Urinary bladder (tissue), 4 donors: Measurements from ENCODE around the gene MYMX. TPM values are rescaled to one million over a fixed set of nuclear protein-coding genes. Genes with fewer than 3 reads are reported as not detected.
A peak's percentile ranks its signal among the peaks of the same experiment; 100 is the strongest.

Source experiments
- DNase-seq: peaks from one replicate; pipeline ENCODE4 v3.0.0-alpha.2; 2015; ENCODE audit errors: extremely low spot score
- H3K27ac ChIP-seq: one replicate; pipeline ENCODE4 v1.5.1; 2013; ENCODE audit warnings: low read depth, mild to moderate bottlenecking, moderate library complexity
- H3K36me3 ChIP-seq: one replicate; pipeline ENCODE4 v1.6.1; 2013; ENCODE audit warnings: mild to moderate bottlenecking, moderate library complexity; ENCODE audit not compliant: insufficient read depth
- H3K4me1 ChIP-seq: one replicate; pipeline ENCODE4 v1.6.1; 2013; ENCODE audit warnings: mild to moderate bottlenecking, moderate library complexity; ENCODE audit not compliant: insufficient read depth
- H3K4me3 ChIP-seq: one replicate; pipeline ENCODE4 v1.5.1; 2013; ENCODE audit warnings: low read depth, low read length
- WGBS: extraction: QIAGEN DNeasy Blood & Tissue Kit; methylation state at CpG from one replicate; pipeline ENCODE4 v1.1.7; 2013; 5-methylcytosine and 5-hydroxymethylcytosine counted together
- polyA plus RNA-seq: library from polyadenylated mRNA; stranded (reverse); fragments of 200-250 nt; gene quantifications from one replicate; pipeline ENCODE4 v1.2.3, GENCODE V29; 2013
- total RNA-seq: library from RNA; depleted of rRNA; stranded (reverse); fragments of >200 nt; gene quantifications from one replicate; pipeline ENCODE4 v1.2.3, GENCODE V29; 2014
- donor health status: healthy with polysubstance abuse.
- donor health status: healthy.

Gene MYMX
- total and polyA plus RNA-seq, 2 donors = 0.28 TPM; not detected in 1

GRCh38 chr6:44235891-44236516 is 19.3 kb downstream of the MYMX start:
- WGBS = 85% methylated on average over 6 of the region's 6 CpGs
- H3K4me3 ChIP-seq = no peak overlapping the region
- no peaks in the 10 kb centered on the region for H3K4me1 ChIP-seq
- DNase-seq = no peak
- no peaks in the 10 kb centered on the region for H3K36me3 ChIP-seq
- no peak overlapping the region for H3K27ac ChIP-seq

DNA sequence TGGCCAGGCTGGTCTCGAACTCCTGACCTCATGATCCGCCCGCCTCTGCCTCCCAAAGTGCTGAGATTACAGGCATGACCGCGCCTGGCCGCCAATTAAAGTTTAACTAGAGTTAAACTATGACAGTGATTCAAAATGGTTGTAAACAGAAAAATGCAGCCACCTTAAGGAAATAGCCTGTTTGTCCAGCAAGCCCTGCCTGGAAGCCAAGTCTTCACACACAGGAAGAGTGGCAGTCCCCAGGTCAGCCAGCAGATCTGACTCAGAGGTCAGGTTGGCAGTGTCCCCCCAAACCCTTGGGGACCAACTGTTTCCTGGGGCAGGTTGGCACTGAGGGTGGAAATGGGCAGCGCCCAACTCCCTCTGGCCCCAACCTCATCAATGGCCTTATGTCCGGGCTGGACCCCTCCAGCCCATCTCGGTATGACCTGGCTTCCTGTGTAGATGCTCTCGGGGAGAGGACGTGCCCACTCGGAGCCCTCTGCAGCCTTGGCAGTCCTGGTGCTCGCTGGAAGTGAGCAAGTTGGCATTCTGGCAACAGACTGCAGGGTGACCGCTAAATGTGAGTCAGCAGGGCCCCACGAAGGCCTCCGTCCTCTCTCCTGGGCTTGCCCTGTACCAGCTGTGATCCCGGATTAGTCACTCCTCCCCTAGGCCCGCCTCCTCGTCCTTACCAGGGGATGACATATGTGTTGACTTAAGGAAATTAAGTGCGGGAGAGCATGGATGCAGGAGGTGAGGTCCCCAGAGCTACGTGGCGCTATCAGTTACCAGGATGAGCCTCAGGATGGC is 20.5 kb downstream of the MYMX start:
- peak; percentile 80 for DNase-seq
- 30% methylated on average over 22 of the region's 22 CpGs for WGBS
- H3K4me1 ChIP-seq = no peaks in the 10 kb centered on the region
- H3K36me3 ChIP-seq = no peaks in the 10 kb centered on the region
- peak overlapping the region; percentile 41 for H3K4me3 ChIP-seq
- H3K27ac ChIP-seq = peak overlapping the region; percentile 86

DNA sequence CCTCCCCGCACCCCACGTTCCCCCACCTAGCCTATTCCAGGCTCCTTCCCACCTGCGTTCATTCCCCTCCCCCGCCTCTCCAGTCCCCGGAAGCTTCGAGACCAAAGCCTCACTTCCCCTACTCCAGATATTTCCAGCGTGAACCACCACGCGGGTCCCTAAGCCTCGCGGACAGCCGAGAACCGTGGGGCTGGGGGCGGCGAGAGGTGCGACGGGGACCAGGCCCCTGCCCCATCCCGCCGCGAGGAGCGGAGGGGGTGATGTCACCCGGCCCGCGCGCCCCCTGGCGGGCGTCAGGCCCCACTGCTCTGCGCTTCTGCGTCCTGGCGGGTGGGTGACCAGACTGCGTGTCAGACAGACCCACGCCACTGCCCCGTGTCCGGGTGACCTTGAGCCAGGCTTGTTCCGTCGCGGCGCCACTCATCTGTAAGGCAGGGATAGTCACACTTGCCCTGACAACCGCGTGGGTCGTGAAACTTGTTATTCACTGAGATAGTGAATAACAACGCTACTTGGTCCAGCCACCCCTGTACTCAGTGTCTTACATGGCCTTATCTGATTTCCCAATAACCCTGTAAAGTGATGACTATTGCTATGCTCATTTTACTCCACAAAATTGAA is 21.2 kb downstream of the MYMX start:
- H3K36me3 ChIP-seq = no peaks in the 10 kb centered on the region
- no peaks in the 10 kb centered on the region for H3K4me1 ChIP-seq
- 2% methylated on average over 42 of the region's 42 CpGs for WGBS
- peak; percentile 29 for DNase-seq
- H3K27ac ChIP-seq = peak overlapping the region; percentile 86
- peak overlapping the region; percentile 41 for H3K4me3 ChIP-seq

DNA sequence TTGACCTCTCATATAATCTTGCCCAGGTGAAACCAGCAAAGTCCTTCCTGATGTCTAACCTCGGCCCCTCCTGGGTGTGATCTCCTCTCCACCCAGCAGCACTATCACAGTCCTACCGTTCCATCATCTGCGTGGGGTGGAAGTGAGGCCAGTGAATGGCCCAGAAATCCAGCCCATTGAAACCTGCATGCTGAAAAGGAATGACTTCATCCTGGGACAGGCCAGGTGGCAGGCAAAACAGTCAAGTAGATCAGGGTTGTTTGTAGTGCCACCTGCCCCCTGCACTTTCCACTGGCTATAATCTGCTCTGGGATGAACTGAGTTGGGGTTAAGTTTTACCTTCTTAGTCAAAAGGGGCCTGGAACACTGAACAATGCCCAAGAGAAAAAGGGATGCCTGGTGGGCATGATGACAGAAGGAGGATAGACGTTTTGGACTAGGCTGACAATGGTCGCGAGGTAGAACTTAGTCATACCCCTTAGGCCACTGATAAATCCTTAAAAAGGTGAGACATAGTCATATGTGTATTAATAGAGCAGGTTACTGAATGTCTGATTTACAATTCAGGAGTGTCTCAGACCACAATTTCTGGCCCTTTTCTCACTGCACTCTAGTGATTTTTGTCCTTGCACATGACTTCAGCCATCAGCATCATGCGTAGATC is 22.1 kb downstream of the MYMX start:
- WGBS = 88% methylated on average over 7 of the region's 7 CpGs
- Histone ChIP-seq H3K36me3 (no peaks in the 10 kb centered on the region), H3K4me3 (no peak overlapping the region), H3K4me1 (no peaks in the 10 kb centered on the region), H3K27ac (no peak overlapping the region)
- DNase-seq = no peak

DNA sequence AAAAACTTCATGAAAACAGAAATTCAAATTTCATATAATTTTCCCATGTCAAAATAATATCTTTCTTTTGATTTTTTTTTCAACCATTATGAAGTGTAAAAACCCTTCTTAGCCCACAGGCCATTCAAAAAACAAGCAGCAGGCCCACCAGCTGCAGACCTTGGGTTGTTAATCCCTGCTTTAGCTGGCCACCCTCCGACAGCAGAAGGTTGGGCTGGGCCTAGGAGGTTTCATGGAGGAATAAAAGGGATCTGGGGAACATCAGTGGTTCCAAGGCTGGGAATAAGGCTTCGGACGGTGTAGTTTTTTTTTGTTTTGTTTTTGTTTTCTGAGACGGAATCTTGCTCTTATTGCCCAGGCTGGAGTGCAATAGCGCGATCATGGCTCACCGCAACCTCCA is 26.6 kb downstream of the MYMX start:
- H3K27ac ChIP-seq = no peak overlapping the region
- no peaks in the 10 kb centered on the region for H3K36me3 ChIP-seq
- WGBS = 86% methylated on average over 7 of the region's 7 CpGs
- no peak overlapping the region for H3K4me3 ChIP-seq
- no peaks in the 10 kb centered on the region for H3K4me1 ChIP-seq
- no peak for DNase-seq

DNA sequence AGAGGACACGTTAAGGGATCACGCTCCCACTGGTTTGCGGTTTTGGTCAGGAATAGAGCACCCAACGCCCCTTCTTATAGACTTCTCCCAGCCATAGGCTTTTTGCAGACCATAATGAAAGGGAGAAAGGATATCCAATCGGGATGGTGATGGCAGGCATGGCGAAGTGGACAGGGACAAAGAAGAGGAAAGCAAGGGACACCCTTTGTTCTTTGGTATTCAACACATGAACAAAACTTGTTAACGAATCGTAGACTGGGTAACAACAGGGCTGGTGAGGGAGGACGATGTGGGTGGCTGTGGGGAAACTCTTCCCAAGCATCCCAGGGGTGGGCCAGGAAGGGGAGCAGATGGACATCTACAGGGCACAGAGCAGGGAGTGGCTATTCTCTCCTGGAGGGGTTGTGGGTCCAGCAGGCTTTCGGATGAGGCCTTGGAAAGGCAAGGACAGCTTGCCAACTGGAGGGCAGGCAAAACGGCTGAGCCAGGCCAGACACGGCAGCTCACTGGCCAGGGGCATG is 28.7 kb downstream of the MYMX start:
- no peaks in the 10 kb centered on the region for H3K4me1 ChIP-seq
- H3K27ac ChIP-seq = peak overlapping the region; percentile 76
- no peaks in the 10 kb centered on the region for H3K36me3 ChIP-seq
- WGBS = 72% methylated on average over 12 of the region's 12 CpGs
- no peak for DNase-seq
- H3K4me3 ChIP-seq = peak overlapping the region; percentile 76

DNA sequence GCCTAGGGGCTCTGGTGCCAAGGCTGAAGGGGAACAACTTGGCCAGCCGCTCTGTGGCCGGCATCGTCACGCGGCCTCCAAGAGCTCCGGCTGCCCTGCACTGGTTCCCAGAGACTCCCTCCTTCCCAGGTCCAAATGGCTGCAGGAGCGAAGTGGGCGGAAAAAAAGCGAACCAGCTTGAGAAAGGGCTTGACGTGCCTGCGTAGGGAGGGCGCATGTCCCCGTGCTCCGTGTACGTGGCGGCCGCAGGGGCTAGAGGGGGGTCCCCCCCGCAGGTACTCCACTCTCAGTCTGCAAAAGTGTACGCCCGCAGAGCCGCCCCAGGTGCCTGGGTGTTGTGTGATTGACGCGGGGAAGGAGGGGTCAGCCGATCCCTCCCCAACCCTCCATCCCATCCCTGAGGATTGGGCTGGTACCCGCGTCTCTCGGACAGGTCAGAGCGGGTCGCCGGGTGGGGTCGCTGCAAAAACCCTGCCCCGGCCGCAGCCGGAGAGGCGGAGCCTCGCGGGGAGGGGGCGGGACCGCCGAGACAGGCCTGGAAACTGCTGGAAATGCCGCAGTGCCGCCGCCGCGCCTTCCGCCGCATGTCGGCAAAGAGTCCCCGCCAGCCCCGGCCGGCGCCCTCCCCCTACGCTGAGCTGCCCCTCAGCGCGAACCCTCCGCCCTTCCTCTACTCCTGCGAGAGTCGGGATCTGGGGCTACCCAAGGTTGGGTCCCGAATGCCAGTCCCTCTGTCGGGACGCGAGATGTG is 29.4 kb downstream of the MYMX start:
- WGBS = under 1% methylated on average over 62 of the region's 62 CpGs
- peak overlapping the region; percentile 76 for H3K27ac ChIP-seq
- no peaks in the 10 kb centered on the region for H3K4me1 ChIP-seq
- DNase-seq = no peak
- H3K36me3 ChIP-seq = no peaks in the 10 kb centered on the region
- H3K4me3 ChIP-seq = peak overlapping the region; percentile 76

DNA sequence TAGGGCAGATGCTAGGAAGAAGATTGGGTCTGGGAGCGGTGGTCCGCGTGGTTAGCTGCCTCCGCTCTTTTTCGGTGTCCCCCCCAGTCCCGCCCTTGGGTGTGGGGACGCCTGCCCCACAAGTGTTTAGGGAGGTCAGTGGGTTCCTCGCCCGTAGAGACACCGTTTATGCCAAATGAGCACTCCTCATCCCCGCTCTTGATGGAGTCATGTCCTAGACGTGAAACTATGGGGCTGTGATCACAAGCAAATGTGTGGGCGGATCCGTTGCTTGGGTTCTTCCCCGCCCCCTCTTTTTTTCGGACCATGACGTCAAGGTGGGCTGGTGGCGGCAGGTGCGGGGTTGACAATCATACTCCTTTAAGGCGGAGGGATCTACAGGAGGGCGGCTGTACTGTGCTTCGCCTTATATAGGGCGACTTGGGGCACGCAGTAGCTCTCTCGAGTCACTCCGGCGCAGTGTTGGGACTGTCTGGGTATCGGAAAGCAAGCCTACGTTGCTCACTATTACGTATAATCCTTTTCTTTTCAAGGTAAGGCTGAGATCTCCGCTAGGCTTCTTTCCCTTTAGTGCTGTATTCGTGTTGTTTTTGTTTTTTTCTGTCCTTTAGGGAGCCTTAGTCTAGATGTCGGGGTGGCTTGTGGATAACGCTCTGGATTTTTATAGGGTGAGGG is 30.1 kb downstream of the MYMX start, which contains the start of gene HSP90AB1:
TSS of gene HSP90AB1 (plus strand) at position 439 of the 675 bp plus-strand sequence. CDS start 1,529 bp downstream, outside the sequence.
- under 1% methylated on average over 34 of the region's 34 CpGs for WGBS
- peak within 1 kb of the TSS; percentile 81 for H3K27ac ChIP-seq
- DNase-seq = peak; percentile 96
- H3K36me3 ChIP-seq = peaks cover 2% of the 10 kb centered on the region
- H3K4me1 ChIP-seq = no peaks in the 10 kb centered on the region
- peak within 1 kb of the TSS; percentile 76 for H3K4me3 ChIP-seq

GRCh38 chr6:44247338-44248302 is 30.9 kb downstream of the MYMX start:
- H3K27ac ChIP-seq = peak overlapping the region; percentile 81
- no peaks in the 10 kb centered on the region for H3K4me1 ChIP-seq
- H3K4me3 ChIP-seq = peak overlapping the region; percentile 76
- DNase-seq = no peak
- WGBS = under 1% methylated on average over 52 of the region's 52 CpGs
- peaks cover 4% of the 10 kb centered on the region for H3K36me3 ChIP-seq

- H3K36me3 ChIP-seq = peaks cover 4% of the 10 kb centered on the region
- no peak for DNase-seq
- peak overlapping the region; percentile 76 for H3K4me3 ChIP-seq
- 37% methylated on average over 1 of the region's 1 CpG for WGBS
- no peak overlapping the region for H3K27ac ChIP-seq
- no peaks in the 10 kb centered on the region for H3K4me1 ChIP-seq
Measured at GRCh38 chr6:44248579-44248978, 31.9 kb downstream of the MYMX start.

DNA sequence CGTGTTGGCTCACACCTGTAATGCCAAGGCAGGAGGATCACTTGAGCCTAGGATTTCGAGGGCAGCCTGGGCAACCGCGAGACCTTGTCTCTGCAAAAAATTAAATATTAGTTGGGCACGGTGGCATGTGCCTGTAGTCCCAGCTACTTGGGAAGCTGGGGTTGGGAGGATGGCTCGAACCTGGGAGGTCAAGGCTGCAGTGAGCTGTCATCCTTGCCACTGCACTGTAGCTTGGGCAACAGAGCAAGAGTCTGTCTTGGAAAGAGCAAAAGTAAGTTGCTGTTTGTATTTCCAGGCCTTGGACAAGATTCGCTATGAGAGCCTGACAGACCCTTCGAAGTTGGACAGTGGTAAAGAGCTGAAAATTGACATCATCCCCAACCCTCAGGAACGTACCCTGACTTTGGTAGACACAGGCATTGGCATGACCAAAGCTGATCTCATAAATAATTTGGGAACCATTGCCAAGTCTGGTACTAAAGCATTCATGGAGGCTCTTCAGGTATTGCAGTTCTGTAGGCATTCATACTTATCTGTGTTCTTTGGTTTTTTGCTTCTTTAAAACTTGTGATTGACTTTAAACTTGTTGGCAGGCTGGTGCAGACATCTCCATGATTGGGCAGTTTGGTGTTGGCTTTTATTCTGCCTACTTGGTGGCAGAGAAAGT is 32.5 kb downstream of the MYMX start:
- no peak overlapping the region for H3K27ac ChIP-seq
- H3K4me1 ChIP-seq = no peaks in the 10 kb centered on the region
- peaks cover 4% of the 10 kb centered on the region for H3K36me3 ChIP-seq

More for the DNA sequence above, 32.5 kb downstream of the MYMX start:
- 81% methylated on average over 9 of the region's 9 CpGs for WGBS
- no peak for DNase-seq
- H3K4me3 ChIP-seq = no peak overlapping the region
